HEK293T (cell line): ENCODE measurements around the gene PCNX2.

Source experiments
- BHLHE40 ChIP-seq: fragments of 450-650 bp; IDR thresholded peaks from 2 replicates; pipeline ENCODE4 v1.6.1; 2016; ENCODE audit warnings: mild to moderate bottlenecking, moderate library complexity, borderline replicate concordance
- FOXM1 ChIP-seq: fragments of 450-650 bp; IDR thresholded peaks from 2 replicates; pipeline ENCODE4 v1.6.1; 2017; ENCODE audit warnings: mild to moderate bottlenecking, borderline replicate concordance
- SP1 ChIP-seq: fragments of 450-650 bp; IDR thresholded peaks from 2 replicates; pipeline ENCODE4 v1.6.1; 2017
- TF ChIP-seq, protein P1 (sequence below): fragments of 450-650 bp; IDR thresholded peaks from 2 replicates; pipeline ENCODE4 v1.6.1; 2016

GRCh38 chr1:233109096-233109495 lies 186.4 kb downstream of the PCNX2 start:
- TF ChIP-seq FOXM1 (no peak), SP1 (no peak), BHLHE40 (no peak)
- TF ChIP-seq, protein P1, sequence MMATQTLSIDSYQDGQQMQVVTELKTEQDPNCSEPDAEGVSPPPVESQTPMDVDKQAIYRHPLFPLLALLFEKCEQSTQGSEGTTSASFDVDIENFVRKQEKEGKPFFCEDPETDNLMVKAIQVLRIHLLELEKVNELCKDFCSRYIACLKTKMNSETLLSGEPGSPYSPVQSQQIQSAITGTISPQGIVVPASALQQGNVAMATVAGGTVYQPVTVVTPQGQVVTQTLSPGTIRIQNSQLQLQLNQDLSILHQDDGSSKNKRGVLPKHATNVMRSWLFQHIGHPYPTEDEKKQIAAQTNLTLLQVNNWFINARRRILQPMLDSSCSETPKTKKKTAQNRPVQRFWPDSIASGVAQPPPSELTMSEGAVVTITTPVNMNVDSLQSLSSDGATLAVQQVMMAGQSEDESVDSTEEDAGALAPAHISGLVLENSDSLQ, result no peak
